SK-N-MC (cell line): ENCODE data around the gene DCDC2B.
"Not testable (repeated sequence)": the region's sequence is repeated elsewhere in the genome, so short reads cannot be mapped to it uniquely, and the experiment has no call there.

Source experiments
- DNase-seq: peaks from one replicate; pipeline ENCODE4 v3.0.0-alpha.2; 2011; ENCODE audit warnings: low read depth, low spot score
- H3K27ac ChIP-seq: fragments of 200-600 bp; sonication (generic); 2 replicates; pipeline ENCODE4 v1.5.1; 2016; ENCODE audit warnings: mixed run types
- H3K36me3 ChIP-seq: fragments of 200-600 bp; sonication (generic); 2 replicates; pipeline ENCODE4 v1.6.1; 2017; ENCODE audit warnings: antibody characterized with exemption, low read length, mixed read lengths; ENCODE audit not compliant: insufficient read depth
- H3K4me3 ChIP-seq: fragments of 200-600 bp; sonication (generic); 2 replicates; pipeline ENCODE4 v1.5.1; 2016
- H3K9ac ChIP-seq: fragments of 200-600 bp; sonication (generic); 2 replicates; pipeline ENCODE4 v1.8.0; 2017; ENCODE audit warnings: mixed run types, mixed read lengths; ENCODE audit not compliant: insufficient read length
- H3K9me3 ChIP-seq: fragments of 200-600 bp; sonication (generic); 2 replicates; pipeline ENCODE4 v1.6.1; 2017; ENCODE audit warnings: low read depth, mild to moderate bottlenecking, antibody characterized with exemption, low read length, moderate library complexity, mixed read lengths
- EZH2 ChIP-seq: fragments of 200-600 bp; sonication (generic); IDR thresholded peaks from one replicate; pipeline ENCODE4 v1.6.1; 2017; ENCODE audit warnings: antibody characterized with exemption
- FOXP2 ChIP-seq: optimal IDR thresholded peaks from 2 replicates; pipeline ENCODE3; 2011; ENCODE audit warnings: mild to moderate bottlenecking, moderate library complexity; ENCODE audit not compliant: insufficient read depth; ENCODE audit errors: extremely low read length, control extremely low read depth
- POLR2AphosphoS5 ChIP-seq: IDR thresholded peaks from 2 replicates; pipeline ENCODE4 v1.6.1; 2012; ENCODE audit warnings: mild to moderate bottlenecking, low read depth, low read length, borderline replicate concordance

Gene DCDC2B

DNA sequence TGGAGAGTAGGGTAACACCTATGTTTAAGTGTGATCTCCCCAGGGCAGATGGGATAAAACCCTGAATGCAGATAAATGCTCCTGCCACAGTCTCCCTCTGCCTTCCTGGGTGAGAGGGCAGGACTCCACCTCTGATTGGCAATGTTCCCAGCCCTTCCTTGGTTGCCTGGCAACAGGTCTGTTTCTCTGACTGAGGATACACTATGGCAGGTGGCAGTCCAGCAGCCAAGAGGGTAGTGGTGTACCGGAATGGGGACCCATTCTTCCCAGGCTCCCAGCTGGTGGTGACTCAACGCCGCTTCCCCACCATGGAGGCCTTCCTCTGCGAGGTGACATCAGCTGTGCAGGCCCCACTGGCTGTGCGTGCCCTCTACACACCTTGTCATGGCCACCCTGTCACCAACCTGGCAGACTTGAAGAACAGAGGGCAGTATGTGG is at the start of gene DCDC2B:
Gene DCDC2B (plus strand): TSS at position 199 of the 438 bp plus-strand sequence. CDS start 5 bp downstream, at position 204.
- Histone ChIP-seq H3K36me3 (no peaks in the 10 kb centered on the region; the same call in 1 of the 2 replicates), H3K4me3 (no peak within 1 kb of the TSS), H3K9me3 (no peaks in the 10 kb centered on the region), H3K9ac (no peak within 1 kb of the TSS), H3K27ac (no peak within 1 kb of the TSS)
- DNase-seq, result no peak
- TF ChIP-seq EZH2, result no peak
- TF ChIP-seq FOXP2, result no peak
- 0 out of 2 replicates have a peak, but pooled peaks have one; percentile 21 for TF ChIP-seq POLR2AphosphoS5

DNA sequence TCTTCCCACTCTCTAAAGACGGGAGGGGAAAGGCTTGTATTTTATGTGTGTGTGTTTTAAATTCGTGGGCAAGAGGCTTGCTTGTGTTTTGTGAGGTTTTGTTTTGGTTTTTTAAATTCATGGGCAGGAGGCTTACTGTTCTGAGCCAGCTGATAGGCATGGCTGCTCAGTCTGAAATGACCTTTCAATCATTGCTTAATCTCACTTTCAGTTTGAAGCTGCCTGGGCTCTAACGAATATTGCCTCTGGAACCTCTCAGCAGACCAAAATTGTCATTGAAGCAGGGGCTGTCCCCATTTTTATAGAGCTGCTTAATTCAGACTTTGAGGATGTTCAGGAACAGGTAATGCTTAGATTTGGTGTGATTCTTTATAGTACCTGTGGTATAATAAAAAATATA is 49.7 kb upstream of the DCDC2B start:
- Histone ChIP-seq H3K9me3 (no peaks in the 10 kb centered on the region), H3K36me3 (peaks cover 75% of the 10 kb centered on the region), H3K9ac (no peak overlapping the region), H3K4me3 (no peak overlapping the region), H3K27ac (no peak overlapping the region)
- TF ChIP-seq FOXP2, result no peak
- TF ChIP-seq POLR2AphosphoS5, result no peak
- TF ChIP-seq EZH2, result no peak
- DNase-seq, result no peak

DNA sequence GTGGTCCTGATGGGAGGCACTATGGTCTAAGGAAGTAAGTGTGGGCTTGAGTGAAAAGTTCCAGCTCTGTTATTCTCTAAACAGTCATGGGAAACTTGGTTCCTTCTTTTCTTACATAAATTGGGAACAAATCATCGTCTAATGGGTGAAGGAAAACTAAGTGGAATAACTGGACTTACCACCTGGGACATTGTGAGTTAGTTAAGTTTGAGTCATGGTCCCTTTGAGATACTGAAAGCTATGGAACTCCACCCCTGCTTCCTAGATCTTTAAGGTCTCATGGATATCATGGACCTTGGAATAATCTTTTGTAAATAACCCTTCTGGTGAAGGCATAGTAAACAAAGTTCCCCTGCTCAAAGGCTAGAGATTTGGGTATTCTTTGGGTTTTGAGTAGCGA is 45.5 kb upstream of the DCDC2B start:
- no peak overlapping the region for H3K27ac ChIP-seq
- no peaks in the 10 kb centered on the region for H3K9me3 ChIP-seq
- no peak overlapping the region for H3K9ac ChIP-seq
- H3K36me3 ChIP-seq, result peaks cover 73% of the 10 kb centered on the region
- no peak overlapping the region for H3K4me3 ChIP-seq
- TF ChIP-seq POLR2AphosphoS5 (no peak), EZH2 (no peak), FOXP2 (no peak)
- no peak for DNase-seq

DNA sequence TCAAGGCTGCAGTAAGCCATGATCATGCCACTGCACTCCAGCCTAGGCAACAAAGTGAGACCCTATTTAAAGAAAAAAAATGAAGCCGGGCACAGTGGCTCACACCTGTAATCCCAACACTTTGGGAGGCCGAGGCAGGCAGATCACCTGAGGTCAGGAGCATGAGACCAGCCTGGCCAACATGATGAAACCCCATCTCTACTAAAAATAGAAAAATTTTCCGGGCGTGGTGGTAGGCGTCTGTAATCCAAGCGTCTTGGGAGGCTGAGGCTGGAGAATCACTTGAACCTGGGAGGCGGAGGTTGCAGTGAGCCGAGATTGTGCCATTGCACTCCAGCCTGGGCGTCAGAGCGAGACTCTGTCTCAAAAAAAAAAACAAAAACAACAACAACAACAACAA is 43.3 kb upstream of the DCDC2B start:
- DNase-seq, H3K27ac ChIP-seq, H3K9me3 ChIP-seq, H3K9ac ChIP-seq, H3K4me3 ChIP-seq: not testable (repeated sequence)
- H3K36me3 ChIP-seq, result peaks cover 72% of the 10 kb centered on the region

DNA sequence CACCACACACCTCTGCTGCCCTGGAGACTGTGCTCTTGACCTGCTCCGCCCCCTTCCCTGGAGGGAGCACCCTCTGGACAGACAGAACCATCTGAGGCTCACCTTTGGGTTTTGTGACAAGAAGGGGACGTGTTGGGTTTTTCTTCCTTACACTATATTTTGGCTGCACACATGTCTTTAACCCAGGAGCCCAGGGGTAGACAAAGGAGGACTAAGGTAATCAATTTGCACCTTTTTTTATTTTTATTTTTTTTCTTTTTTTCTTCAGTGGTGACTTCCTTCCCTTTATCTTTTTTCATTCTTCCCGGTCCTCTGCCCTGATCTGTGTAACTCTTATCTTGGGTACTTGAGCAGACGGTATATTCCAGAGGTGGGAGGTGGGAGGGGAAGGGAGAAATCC is 37.9 kb upstream of the DCDC2B start:
- TF ChIP-seq EZH2 (no peak), POLR2AphosphoS5 (no peak), FOXP2 (no peak)
- H3K27ac ChIP-seq, result no peak overlapping the region
- H3K4me3 ChIP-seq, result no peak overlapping the region
- H3K9ac ChIP-seq, result no peak overlapping the region
- H3K36me3 ChIP-seq, result peaks cover 62% of the 10 kb centered on the region
- H3K9me3 ChIP-seq, result no peaks in the 10 kb centered on the region
- DNase-seq, result no peak

DNA sequence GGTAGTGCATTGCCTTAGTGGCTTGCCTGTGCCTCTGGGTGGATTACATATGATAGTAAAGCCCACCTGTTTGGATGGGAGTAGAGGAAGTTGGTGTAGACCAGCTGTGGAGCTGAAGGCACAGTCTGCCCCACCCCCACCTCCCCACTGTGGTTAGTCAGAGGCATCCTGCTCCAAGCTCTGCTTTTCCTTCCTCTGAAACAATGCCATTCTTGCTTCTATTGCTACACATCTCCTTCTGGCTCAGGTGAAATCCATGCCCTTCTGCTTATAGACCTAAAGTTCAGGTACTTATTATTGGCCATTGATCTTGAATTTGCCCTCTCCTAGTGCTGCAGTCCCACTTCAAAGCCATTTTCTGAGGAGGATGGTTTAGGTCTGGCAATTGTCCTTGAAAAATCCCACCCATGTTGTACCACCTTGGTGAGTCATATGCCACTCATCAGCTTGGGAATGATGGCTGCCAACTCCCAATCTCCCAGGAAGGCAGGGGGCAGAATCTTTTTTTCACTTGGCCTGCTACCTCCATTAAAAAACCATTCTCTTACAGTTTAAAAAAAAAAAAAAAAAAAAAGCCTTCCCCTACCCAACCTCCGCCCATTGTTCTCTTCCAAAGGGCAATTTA is 36.2 kb upstream of the DCDC2B start:
- no peak for DNase-seq
- no peak overlapping the region for H3K27ac ChIP-seq
- H3K9me3 ChIP-seq, result no peaks in the 10 kb centered on the region
- TF ChIP-seq POLR2AphosphoS5, result no peak
- no peak for TF ChIP-seq FOXP2
- no peak for TF ChIP-seq EZH2
- peaks cover 50% of the 10 kb centered on the region for H3K36me3 ChIP-seq
- no peak overlapping the region for H3K4me3 ChIP-seq
- H3K9ac ChIP-seq, result no peak overlapping the region

DNA sequence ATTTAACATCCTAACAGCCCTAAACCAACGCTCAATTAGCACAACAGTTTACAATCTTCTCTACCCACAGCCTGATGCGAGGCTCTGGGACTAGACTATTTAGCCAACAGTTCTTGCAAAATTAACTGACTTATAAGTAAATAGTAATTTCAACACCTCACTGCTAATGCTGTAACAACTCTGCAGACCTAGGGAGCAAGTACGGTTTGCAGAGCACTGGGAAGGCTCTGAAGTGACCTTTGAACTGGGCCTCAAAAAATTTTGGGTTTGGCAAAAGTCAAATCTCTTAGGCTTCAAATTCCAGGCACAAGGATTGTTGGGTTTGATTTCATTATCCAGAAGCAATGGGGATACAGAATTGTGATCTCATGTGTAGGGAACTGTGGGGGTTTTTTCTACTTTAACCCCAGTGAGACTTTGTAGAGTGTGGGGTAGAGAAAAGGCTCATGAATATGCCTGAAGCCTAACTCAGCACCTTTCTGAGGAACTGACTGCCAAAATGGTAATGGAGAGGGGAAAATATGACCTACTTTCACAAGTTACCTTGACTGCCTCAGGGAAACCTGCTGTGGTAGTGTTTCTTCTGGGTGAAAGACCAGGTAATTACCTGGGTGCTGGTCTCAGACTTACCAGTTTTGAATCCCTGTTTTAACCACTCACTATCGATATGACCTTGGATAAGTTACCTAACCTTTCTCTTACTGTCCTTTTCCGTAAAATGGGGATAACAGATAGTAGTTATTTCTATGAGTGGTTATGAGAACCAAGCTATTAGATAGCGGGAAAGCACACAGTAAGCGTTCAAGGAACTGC is 30.3 kb upstream of the DCDC2B start:
- Histone ChIP-seq H3K27ac (peak overlapping the region; percentile 56), H3K9me3 (no peaks in the 10 kb centered on the region), H3K4me3 (no peak overlapping the region), H3K9ac (no peak overlapping the region), H3K36me3 (no peaks in the 10 kb centered on the region; the same call in 1 of the 2 replicates)
- no peak for TF ChIP-seq POLR2AphosphoS5
- no peak for TF ChIP-seq EZH2
- no peak for TF ChIP-seq FOXP2
- DNase-seq, result no peak

DNA sequence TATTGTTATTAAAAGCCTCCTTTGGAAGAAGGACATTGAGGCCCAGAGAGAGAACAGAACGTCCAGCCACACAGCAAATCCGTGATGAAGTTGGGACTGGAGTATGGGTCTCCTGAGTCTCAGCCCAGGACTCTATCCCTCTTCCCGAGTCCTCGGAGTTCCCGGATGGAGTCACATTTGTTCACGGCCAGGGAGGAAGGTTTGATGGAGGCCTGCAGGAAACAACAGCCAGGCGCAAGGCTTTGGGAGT is 29.8 kb upstream of the DCDC2B start:
- DNase-seq, result no peak
- Histone ChIP-seq H3K4me3 (no peak overlapping the region), H3K9ac (no peak overlapping the region), H3K36me3 (no peaks in the 10 kb centered on the region; the same call in 1 of the 2 replicates), H3K27ac (0 out of 2 replicates have a peak overlapping the region, but pooled peaks have one; percentile 56), H3K9me3 (no peaks in the 10 kb centered on the region)
- TF ChIP-seq FOXP2, result no peak
- TF ChIP-seq POLR2AphosphoS5, result no peak
- TF ChIP-seq EZH2, result no peak
